Lung microvascular endothelial cell (primary cell): ENCODE results near the gene RNF220. TPM values are rescaled to one million over a fixed set of nuclear protein-coding genes. Genes with fewer than 3 reads are reported as not detected.
A peak's percentile ranks its signal among the peaks of the same experiment; 100 is the strongest.
"Not testable (repeated sequence)": the region's sequence is repeated elsewhere in the genome, so short reads cannot be mapped to it uniquely, and the experiment has no call there.

Experiments
- DNase-seq, 2 donors: peaks; one replicate each; pipeline versions ENCODE4 v3.0.0 to v3.0.0-alpha.2; 2010; ENCODE audit warnings: low read depth in 2 of 2
- total RNA-seq: library from RNA; depleted of rRNA; stranded (reverse); fragments of >200 nt; gene quantifications from 2 replicates; pipeline ENCODE4 v1.2.1, GENCODE V29; 2014

The RNF220 gene
- total RNA-seq, 1 donor from 2014 or later, result 53.6 TPM

DNA sequence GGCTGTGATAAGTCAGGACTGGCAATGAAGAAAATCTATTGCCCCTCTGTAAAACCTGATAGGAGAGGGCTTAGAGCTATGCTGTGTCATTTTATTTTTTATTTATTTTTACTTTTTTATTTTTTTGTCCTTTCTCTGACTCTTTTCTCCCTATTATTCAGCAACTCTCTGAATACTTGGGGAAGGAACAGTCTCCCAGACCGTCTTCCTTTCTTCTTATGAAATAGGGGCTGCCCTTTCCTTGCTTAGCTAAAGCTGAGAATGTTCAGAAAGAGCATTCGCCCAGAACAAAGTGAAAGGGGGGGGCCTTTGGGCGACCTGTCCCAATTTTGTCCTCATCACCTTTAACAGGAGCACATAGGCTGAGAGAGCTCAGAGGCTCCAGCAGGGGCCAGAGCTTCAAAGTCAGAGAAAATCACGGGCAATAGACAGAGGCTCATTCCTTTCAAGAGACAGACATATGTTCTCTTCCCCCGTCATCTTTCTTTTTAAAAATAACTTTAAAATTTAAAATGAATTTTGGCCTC, 80.9 kb downstream of the RNF220 start:
- DNase-seq, result peak in 1 of 2 donors; percentile 17

DNA sequence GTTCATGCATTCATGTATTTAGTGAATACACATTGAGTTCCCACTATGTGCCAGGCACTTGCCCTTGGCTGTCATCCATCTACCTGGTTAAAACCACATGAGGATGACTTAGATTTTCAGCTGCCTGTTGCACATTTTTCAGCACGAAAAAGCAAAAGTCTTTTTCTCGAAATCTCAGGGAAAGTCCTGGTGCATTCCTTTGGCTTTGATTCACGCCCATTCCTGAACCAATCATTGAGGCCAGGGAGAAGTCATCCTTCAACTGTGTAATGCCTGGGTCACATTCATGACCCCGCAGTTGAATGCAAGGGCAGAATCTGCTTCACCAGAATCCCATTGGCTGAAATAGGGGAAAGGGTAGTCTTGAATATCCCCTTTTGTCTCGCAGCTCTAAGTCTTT, 84.4 kb downstream of the RNF220 start:
- no peak for DNase-seq

DNA sequence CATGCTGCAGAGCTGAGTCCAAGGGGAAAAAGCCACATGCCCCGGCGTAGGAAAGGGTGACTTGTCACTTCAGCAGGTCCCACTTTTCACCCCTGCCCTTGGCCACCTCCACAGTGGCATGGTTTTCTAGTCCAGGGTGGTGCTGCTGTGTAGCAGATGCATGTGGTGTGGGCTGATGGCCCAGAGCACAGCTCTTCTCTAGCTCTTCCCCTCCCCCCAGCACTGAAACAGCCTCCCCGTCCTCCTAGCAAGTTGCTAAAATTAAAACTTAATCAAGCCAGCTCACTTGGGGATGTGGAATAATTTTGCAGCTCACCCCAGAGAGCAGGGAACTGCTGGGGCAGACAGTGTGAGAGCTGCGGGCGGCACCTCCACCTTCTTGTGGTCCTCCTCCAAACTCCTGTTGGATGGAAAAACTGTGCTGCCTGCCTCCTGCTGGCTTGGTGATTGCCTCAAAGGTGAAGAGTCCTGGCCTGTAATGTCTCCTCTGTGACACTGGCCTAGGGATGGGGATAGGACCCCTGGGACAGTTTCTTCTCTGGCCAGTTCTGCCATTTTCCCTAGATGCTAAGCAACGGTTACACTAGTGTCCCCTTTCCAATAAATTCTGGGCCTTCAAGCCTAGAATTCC, 91.6 kb downstream of the RNF220 start:
- DNase-seq, result no peak

DNA sequence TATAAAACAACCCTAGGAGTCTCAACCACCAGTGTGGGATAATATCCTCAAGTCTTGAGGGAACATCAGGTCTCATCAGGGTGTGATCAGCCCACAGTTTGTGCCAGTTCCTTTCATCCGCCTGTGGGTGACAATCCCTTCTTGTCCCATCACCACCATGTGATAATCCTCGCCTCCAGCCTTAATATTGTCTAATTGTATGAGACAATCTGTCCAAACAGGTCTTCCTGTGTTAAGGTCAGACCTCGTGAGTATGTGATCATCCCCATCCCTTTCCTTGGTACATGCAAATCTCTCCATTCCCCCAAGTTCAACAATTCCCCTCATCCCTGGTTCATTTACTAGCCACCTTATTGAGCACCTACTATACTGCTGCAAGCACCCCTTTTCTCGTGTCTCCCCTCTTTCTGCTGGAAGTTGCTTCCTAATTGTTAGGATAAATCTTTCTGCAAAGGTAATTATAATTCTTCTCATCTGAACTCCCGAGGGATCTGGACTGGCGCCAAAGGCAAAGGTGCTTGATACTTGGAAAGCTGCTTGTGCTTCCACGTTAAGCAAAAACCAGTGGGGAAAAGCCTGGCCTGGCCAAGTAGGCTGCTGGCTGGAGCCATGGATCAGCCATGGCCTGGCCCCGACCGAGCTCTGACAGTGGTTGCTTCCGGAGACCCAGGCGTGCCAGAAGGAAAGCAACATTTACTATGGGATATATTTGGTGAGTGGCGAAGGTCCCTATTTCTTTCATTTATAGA, 92.5 kb downstream of the RNF220 start:
- no peak for DNase-seq

DNA sequence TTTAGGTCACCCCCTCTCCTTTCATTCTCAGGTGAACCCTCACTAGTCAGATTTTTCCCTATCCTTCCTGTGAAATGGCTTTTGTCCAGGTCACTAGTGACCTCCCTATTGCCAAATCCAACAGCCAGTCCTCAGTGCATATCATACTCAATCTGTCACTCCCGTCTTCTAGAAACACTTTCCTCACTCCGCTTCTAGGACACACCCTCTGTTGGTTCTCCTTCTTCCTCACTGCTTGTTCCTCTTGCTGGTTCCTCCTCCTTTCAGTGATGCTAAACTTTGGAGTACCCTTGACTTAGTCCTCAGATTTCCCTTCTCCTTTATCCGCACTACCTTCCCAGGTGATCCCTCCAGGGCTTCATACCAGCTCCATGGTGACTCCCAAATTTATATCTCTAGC, 94.3 kb downstream of the RNF220 start:
- no peak for DNase-seq

DNA sequence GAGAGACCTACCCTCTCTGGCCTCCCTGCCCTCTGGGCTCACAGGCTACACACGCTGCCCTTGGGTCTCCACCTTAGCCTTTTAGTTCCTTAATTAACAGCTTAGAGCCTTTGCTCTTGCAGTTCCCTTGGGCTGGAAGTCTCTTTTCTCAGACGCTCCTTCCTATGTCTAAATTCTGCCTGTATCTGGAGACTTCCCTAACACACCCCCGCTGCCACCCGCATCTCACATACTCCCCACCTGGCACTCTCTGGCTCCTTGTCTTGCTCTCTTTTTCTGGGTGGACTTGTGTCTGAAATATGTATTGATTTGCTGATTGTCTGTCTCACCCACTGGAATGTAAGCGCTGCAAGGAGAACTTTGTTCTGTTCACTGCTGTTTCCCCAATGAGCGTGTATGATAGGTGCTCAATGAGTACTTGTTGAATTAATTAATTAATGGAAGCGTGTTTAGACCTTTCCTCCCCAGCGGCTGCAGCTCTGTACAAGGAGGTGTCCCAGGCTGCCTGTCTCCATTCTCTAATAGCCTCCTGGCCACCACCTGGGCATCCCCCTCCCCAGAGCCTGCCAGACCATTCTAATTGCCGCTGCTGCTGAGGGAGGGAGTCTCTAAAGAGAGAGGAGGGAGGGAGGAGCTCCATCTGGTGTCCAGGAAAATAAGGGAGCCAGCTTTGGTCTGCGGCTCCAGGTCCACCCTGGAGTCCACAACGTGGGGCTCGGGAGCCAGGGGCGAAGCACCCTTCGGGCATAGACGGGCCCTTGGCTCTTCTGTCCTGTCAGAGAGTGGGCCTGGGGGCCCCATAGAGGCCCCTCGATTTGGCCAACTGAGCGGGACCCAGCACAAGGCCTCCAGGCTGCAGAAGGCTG, 95.4 kb downstream of the RNF220 start:
- DNase-seq, result peak; percentile 47 to 79

DNA sequence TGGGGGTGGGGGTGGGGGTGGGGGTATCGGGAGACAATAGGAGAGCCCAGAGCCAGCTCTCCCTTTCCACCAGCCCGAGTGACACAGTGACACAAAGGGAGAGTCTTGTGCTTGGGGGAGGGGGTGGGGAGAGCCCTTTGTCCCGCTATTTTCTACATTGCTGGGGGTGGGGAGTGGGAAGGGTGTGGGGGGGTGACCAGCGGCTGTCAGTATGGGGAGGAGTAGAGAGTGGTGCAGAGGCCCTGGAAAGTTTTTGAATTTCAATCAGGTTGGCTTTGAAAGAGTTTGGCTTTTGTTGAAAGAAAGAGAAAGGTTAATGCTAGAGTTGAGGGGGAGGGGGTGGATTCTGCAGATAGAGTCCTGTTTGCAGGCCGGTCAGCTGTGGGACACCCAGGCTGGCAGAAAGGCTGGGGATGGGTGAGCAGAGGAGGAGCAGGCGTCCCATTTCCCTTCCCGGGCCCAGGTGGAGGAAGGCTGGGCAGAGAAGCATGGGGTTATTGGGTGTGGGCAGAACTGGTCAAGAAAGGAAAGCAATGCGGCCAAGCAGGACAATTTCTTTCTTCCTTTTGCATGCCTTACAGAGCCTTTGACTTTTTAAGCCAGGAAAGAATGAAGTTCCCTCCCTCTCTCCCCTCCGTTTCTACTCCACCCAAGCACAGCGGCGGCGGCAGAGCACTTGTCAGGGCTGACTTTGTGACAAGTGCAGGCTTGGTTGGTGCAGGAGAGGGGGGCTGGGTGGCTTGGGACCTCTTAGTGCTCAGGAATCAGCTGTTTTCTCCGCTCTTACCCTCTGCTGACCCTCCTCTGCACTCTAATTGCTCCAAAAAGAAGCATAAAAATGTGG, 96.2 kb downstream of the RNF220 start:
- DNase-seq, result peak in 1 of 2 donors; percentile 42

DNA sequence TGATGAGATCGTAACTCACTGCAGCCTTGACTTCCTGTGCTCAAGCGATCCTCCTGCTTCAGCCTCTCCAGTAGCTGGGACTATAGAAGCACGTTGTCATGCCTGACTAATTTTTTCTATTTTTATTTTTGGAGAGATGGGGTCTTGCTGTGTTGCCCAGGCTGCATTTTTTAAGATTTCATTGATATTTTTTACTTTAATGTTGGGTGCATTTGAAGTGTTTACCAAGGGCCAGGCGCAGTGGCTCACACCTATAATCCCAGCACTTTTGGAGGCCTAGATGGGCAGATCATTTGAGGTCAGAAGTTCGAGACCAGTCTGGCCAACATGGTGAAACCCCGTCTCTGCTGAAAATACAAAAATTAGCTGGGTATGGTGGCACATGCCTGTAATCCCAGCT, 97.8 kb downstream of the RNF220 start:
- DNase-seq, result not testable (repeated sequence)

DNA sequence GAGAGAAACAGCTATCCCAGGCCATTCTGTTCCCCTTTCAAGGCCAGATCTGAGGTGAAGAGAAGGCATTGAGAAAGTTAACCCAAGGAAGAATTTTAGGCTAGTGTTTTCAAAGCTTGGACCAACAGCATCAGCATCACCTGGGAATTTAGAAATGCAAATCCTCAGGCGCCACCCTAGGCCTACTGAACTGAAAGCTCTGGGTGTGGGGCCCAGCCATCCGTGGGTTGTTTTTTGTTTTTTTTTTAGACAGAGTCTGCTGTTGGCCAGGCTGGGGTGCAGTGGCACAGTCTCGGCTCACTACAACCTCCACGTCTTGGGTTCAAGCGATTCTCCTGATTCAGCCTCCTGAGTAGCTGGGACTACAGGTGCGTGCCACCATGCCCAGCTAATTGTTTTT, 98.6 kb downstream of the RNF220 start:
- DNase-seq, result no peak

DNA sequence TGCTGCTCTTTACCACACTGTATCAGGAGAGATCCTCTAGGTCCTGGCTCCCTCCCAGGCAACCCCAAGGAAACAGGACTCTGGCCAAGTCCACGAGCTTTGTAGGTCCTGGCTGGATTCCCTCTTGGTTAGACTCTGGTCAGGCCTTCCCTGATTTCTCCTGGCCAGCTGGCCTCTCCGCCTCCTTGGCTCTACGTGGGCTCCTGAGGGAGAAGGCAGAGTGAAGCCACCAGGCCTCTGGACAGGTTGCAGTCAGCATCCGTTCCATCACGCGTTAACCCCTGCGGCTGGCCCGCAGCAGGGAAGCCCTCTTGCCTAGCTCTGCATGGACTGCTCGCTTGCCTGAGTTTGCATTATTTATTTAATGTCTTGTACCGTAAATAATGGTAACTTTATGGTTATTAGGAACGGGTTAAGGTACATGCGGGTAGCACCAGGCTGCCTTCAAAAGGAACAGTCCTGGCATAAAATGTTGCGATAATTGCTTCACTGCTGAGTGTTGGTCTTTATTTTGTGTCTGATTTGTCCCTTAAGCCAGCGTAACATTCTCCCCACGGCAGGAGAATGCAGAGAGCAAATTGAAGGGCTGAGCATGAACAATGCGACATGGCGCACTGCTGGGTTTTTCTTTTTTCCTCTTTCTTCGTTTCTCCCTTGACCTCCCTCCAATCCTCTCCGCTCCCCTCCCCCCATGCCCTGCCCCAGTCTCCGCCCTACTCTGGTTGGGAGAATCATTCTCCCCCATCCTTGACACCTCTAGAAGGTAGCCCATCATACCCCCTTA, 100.3 kb downstream of the RNF220 start:
- DNase-seq, result no peak

DNA sequence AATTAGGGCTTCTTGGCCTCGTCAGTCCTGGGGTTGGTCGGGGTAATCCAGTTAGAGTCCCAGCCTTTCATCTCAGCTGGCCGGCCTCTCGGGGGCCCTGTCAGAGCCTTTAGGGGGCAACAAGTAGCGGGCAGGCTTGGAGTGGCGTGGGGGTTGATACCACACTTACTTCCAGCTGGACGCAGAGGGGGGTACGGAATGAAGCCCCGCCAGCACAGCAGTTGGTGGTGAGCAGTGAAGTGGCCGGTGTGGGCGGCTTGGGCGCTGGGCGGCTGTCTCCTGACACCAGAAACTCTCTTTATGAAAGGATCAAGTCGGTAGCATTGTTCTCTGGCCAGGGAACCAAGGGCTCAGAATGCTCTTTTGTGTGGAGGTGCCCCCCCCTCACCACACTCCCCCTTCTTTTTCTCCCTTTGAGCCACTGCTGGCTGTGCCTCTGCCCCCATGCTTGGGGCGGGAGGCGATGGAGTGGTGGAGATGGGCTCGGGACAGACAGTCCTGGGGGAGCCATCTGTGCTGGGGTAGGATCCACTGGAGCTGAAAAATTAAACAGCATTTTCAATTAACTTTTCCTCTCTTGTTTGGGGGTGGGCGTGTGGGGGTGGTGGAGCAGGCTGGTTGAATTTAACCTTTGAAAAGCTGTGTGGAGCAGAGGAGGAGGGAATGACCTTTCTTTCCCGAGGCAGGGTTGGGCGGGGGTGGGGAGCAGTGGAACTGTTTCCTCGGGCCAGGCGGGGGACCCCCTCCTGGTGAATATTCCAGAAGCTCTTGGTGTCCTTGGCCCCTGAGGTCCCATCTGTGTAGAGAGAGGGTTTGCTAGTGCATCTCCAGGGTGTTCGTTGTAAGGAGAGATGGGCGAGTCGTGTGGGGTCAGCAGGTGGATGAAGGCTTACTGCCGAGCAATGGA, 102.7 kb downstream of the RNF220 start:
- no peak for DNase-seq

DNA sequence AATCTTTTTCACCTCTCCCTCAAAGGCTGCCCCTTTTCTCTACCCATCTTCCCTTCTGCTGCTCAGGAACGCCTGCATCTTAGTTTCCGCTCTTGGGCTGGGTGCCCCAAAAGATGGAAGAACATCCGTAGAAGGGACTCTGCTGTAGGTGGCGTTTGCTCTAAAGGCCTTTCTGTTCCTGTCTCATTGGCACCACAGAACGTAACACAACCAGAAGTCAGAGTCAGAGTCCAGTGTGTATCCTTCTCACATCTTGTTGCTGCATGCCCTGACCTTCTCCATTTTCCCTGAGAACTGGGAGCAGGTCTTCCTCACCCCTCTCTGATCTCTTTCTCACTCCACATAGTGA, 103.3 kb downstream of the RNF220 start:
- DNase-seq, result no peak

DNA sequence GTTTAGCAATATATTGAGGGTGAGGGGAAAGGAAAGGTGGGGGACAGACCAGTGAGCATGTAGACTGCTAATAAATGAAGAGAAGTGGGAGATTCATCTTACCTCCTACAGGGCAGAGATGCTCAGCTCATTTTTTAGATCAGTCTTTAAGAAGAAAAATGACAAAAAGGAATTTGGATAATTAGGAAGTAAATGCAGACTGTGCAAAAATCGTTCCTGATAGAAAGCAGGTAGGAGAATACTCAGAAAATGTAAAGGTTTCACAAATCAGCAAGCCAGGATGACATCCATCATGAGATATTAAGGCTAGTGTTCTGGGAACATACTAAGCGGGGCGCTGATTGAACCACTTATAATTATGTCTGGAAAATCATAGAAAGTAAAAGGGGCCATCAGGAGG, 106.3 kb downstream of the RNF220 start:
- no peak for DNase-seq

DNA sequence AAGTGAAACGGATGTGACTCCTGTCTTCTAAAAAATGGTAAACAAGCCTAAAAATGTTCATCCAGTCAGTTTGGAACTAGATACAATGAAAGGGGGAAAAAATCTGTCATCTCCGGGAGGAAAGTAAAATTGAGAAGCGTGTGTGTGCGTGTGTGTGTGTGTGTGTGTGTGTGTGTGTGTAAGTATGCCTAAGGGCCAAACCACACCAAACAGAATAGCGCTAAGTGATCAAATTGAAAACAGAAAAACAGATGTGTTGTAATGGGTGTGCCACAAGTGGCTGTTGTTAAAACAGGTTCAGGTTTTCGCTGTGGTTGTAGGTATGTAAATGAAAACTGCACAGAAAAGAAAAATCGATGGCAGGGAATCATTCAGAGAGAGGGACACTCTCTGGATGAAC, 106.7 kb downstream of the RNF220 start:
- DNase-seq, result peak in 1 of 2 donors; percentile 3

DNA sequence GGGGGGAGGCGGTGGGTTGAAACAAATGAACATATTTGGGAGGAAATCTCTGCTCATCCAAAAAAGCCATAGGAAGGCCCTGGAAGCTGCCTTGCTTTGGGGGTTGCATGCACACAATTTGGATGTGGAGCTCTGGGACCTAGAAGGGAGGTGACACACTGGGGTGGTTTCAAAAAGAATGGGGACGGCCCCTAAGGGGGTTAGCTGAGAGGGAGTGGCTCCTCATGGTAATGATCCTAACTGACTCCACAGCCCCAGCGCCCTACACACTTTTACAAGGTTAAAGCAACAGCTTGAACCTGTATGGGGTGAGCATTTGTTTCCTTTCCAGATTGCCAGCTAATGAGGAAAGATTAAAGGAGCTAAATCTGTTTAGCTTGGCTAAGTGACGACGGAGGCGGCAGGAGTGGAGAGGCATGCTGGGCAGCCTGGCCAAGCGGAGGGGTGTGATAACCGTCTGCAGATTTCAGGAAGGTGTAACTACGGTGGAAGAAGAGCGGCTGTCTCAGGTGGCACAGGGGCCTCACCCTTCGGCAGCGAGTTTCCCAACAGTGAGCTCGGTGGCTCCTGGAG, 107.3 kb downstream of the RNF220 start:
- no peak for DNase-seq

DNA sequence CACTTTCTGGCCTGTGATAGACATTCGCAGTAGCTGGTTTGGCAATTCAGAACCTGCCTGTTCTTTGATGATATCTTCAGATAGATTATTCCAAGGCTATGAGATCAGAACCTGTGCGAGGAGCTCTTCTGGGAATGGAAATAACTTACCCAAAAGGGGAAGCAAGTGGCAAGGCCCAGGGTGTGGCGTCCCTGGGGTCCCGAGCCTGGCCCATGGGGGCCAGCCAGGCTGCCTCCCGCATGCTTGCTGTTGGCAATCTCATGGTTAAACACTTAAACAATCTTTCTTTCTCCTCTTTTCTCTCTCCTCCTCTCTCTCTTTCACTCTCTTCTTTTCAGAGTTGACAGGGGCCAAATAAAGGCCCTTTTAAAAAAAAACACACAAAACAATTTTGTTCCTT, 108.1 kb downstream of the RNF220 start:
- no peak for DNase-seq

DNA sequence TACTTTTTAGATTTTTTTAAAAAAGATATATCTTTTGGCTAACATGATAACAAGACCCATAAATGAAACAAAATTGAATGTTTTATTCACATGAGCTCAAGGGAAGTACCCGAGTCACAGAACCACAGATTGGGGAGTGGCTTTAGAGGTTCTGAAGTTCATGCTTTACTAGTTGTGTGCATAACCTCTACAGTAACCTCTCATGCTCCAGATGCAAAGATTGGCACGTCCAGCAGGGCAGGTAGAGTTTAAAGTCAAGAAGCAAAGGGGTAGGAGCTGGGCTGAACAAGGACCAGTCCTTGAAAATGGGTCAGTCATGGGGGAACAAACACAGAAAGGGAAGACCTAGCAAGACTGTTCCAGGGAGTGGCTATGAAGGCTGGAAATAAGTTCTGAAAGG, 109.6 kb downstream of the RNF220 start:
- no peak for DNase-seq

DNA sequence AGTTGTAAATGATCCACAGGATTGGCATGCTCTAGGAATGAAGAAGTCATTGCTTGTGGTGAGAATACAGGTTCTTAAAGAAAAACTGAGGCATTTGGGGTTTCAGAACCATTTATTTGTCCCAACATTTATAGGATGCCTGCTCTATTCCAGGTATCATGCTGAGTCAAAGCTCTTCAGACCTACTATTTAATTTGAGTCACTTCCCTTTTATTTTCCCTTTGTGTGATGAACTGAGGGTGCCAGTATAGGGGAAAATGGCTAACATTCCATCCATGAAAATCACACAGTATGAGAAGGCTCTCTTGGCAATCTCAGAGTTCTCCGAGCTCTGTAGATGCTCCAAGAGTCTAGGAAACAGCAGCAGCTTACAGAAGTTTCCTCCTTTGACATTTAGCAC, 110.4 kb downstream of the RNF220 start:
- DNase-seq, result no peak

DNA sequence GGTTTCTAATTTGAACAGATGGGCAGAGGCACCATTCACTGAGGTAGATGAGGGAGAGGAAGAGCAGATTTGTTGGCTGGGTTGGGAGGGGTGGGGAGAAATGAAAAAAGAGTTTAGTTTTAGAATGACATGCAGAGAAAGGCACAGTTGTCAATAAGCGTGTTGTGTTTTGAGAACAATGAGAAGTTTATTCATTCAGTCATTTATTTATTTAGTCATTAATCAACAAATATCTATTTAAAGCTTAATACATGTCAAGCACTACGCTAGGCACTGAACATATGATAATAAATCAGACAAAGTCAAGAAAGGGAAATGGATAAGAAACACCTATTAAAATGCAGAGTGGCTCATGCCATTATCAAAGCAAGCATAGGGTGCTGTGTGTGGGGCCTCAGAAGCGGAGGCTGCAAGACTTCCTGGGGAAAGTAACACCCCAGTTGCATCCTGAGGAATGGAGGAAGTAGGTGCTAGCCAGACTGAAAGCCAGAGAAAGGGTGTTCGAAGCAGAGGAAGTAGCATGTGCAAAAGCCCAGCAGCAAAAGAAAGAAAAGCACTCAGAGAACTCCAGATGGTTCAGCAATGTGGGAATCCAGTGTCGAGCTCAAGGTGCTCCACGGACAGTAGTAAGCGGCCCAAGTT, 114.1 kb downstream of the RNF220 start:
- DNase-seq, result no peak
